CD4-positive, alpha-beta T cell (primary cell): Measurements from ENCODE around the gene METTL25B. TPM values are rescaled to one million over a fixed set of nuclear protein-coding genes. Genes with fewer than 3 reads are reported as not detected.

Experiments used
- ATAC-seq: fragments of 200-7000 bp; cut with Tn5 transposase; one replicate; pipeline ENCODE4 v1.10.0; 2022; ENCODE audit warnings: mild to moderate bottlenecking; ENCODE audit not compliant: poor library complexity
- CTCF ChIA-PET: fragments of 350-600 bp; sonication (Branson Sonifier 250); formaldehyde crosslinking; loops from one replicate; lab custom pipeline; 2021; ENCODE audit warnings: antibody characterized with exemption, inconsistent platforms; lab: Charles Lee
- POLR2A ChIA-PET: fragments of 350-600 bp; sonication (Branson Sonifier 250); formaldehyde crosslinking; loops from one replicate; lab custom pipeline; 2021; ENCODE audit warnings: antibody characterized with exemption, inconsistent platforms; lab: Charles Lee
- DNase-seq, 14 experiments: peaks; one replicate each; pipeline ENCODE4 v3.0.0-alpha.2; 2013 to 2020; ENCODE audit warnings: mixed read lengths in 2 of 14
- H3K27ac ChIP-seq, 2 donors: one replicate each; pipeline versions ENCODE4 v1.5.1 to v1.7.0; 2013; ENCODE audit warnings: low read length in 2 of 2, low read depth in 1 of 2, mild to moderate bottlenecking in 1 of 2
- H3K27me3 ChIP-seq, 2 experiments: 1 replicate in 1 of 2; 2 replicates in 1 of 2; pipeline versions ENCODE4 v1.6.1 to v1.7.0; 2013; ENCODE audit warnings: low read length in 2 of 2, control low read depth in 1 of 2, mild to moderate bottlenecking in 1 of 2, moderate library complexity in 1 of 2; ENCODE audit not compliant: insufficient read depth in 2 of 2, control insufficient read depth in 1 of 2
- H3K36me3 ChIP-seq: one replicate; pipeline ENCODE4 v1.6.1; 2013; ENCODE audit warnings: low read length, control low read depth; ENCODE audit not compliant: insufficient read depth
- H3K4me1 ChIP-seq: one replicate; pipeline ENCODE4 v1.6.1; 2013; ENCODE audit warnings: low read length, control low read depth; ENCODE audit not compliant: insufficient read depth
- H3K4me3 ChIP-seq: one replicate; pipeline ENCODE4 v1.5.1; 2013; ENCODE audit warnings: mild to moderate bottlenecking, low read length, moderate library complexity
- H3K9me3 ChIP-seq, 2 experiments: 1 replicate in 1 of 2; 2 replicates in 1 of 2; pipeline versions ENCODE4 v1.6.1 to v1.7.0; 2013; ENCODE audit warnings: low read length in 2 of 2, mild to moderate bottlenecking in 2 of 2, control low read depth in 1 of 2, moderate library complexity in 1 of 2; ENCODE audit not compliant: control insufficient read depth in 1 of 2, insufficient read depth in 1 of 2
- H3K27ac Mint-ChIP-seq: one replicate; pipeline ENCODE4 v1.8.0; 2020; ENCODE audit warnings: mixed read lengths
- H3K27me3 Mint-ChIP-seq: one replicate; pipeline ENCODE4 v1.8.0; 2021; ENCODE audit warnings: mixed read lengths
- H3K36me3 Mint-ChIP-seq: one replicate; pipeline ENCODE4 v1.8.0; 2021; ENCODE audit warnings: low read depth, mixed read lengths
- H3K4me1 Mint-ChIP-seq: one replicate; pipeline ENCODE4 v1.8.0; 2021; ENCODE audit warnings: low read depth, mixed read lengths
- H3K4me3 Mint-ChIP-seq: one replicate; pipeline ENCODE4 v1.8.0; 2020; ENCODE audit warnings: mild to moderate bottlenecking, mixed read lengths
- H3K9me3 Mint-ChIP-seq: one replicate; pipeline ENCODE4 v1.8.0; 2020; ENCODE audit warnings: mixed read lengths
- CTCF ChIP-seq: fragments of 200-600 bp; IDR thresholded peaks from one replicate; pipeline ENCODE4 v1.8.0; 2022; ENCODE audit warnings: antibody characterized with exemption, mild to moderate bottlenecking
- intact Hi-C, 2 experiments: fragments of 100-400 bp; cut with DNase I in 1 of 2; cut with micrococcal nuclease in 1 of 2; formaldehyde crosslinking; loops; one replicate each; pipeline versions ENCODE4 v1.15.1 to v1.9.0; 2023 to 2025; cut with DNase I, micrococcal nuclease
- total RNA-seq, 174 experiments: library from RNA in 2 of 174; stranded (reverse) in 2 of 174; gene quantifications; one replicate each; pipeline ENCODE4 v1.2.3 and lab custom pipeline; 2021 to 2026

The METTL25B gene
- total RNA-seq, 2 experiments from 2014 or later = 10.6 to 12.0 TPM

GRCh38 chr1:156740741-156741480 is 12.6 kb downstream of the METTL25B start, which contains the start of gene MRPL24:
MRPL24 (minus strand) TSS chr1:156741088; CDS start chr1:156738704, 2,384 bp downstream.
- Histone ChIP-seq H3K4me3 (peak within 1 kb of the TSS; percentile 74), H3K4me1 (peaks cover 27% of the 10 kb centered on the region), H3K36me3 (peaks cover 56% of the 10 kb centered on the region), H3K27me3 (no peaks in the 10 kb centered on the region), H3K27ac (peak within 1 kb of the TSS; percentile 82 to 86), H3K9me3 (peaks cover 0 to 3% of the 10 kb centered on the region in 2 experiments)
- ChIA-PET POLR2A (interaction anchor here (0.6 to 3.6 kb wide), 12 partner anchors 10 to 458 kb away, joined by 3 to 169 read pairs (median 5); partner anchors contain the start of genes CRABP2, HDGF, ISG20L2 and MEF2D), CTCF (interaction anchor here (0.9 to 6.3 kb wide), 7 partner anchors 10 to 119 kb away, joined by 4 to 62 read pairs (median 7); partner anchors contain the start of genes ISG20L2, METTL25B, NTRK1 and PRCC)
- TF ChIP-seq CTCF = no peak
- peaks cover 70% of the 10 kb centered on the region for H3K36me3 Mint-ChIP-seq
- peak within 1 kb of the TSS; percentile 94 for H3K4me3 Mint-ChIP-seq
- peak; percentile 89 for ATAC-seq
- H3K4me1 Mint-ChIP-seq = peaks cover 39% of the 10 kb centered on the region
- no peaks in the 10 kb centered on the region for H3K27me3 Mint-ChIP-seq
- peaks cover 2% of the 10 kb centered on the region for H3K9me3 Mint-ChIP-seq
- peak within 1 kb of the TSS; percentile 89 for H3K27ac Mint-ChIP-seq
- intact Hi-C loops = loop anchor here (1.0 to 10.0 kb wide), 7 partner anchors 10 to 689 kb away; partner anchors contain the start of genes HDGF (in 2 of the 2), LAMTOR2 (in 1 of the 2), PMF1 (in 1 of the 2) and PRCC (in 1 of the 2)
- DNase-seq = peak; percentile 92 to 100 (median 96)

GRCh38 chr1:156741481-156741983 is 13.3 kb downstream of the METTL25B start:
- ATAC-seq (no peak), DNase-seq (no peak)
- H3K4me3 Mint-ChIP-seq = peak overlapping the region; percentile 94
- H3K9me3 Mint-ChIP-seq = peaks cover 2% of the 10 kb centered on the region
- peaks cover 51% of the 10 kb centered on the region for H3K36me3 ChIP-seq
- CTCF ChIA-PET = interaction anchor here (0.9 to 6.3 kb wide), 8 partner anchors 10 to 119 kb away, joined by 3 to 62 read pairs (median 6); partner anchors contain the start of genes HDGF, ISG20L2, METTL25B and NTRK1
- peak overlapping the region; percentile 89 for H3K27ac Mint-ChIP-seq
- H3K36me3 Mint-ChIP-seq = peaks cover 72% of the 10 kb centered on the region
- H3K27me3 Mint-ChIP-seq = no peaks in the 10 kb centered on the region
- H3K27me3 ChIP-seq = no peaks in the 10 kb centered on the region
- H3K4me3 ChIP-seq = peak overlapping the region; percentile 33
- H3K4me1 Mint-ChIP-seq = peaks cover 46% of the 10 kb centered on the region
- POLR2A ChIA-PET = interaction anchor here (0.6 to 3.6 kb wide), 12 partner anchors 10 to 459 kb away, joined by 3 to 169 read pairs (median 5); partner anchors contain the start of genes CRABP2, HDGF, ISG20L2 and MEF2D
- no peak for TF ChIP-seq CTCF
- H3K4me1 ChIP-seq = peaks cover 34% of the 10 kb centered on the region
- peaks cover 0 to 3% of the 10 kb centered on the region in 2 experiments for H3K9me3 ChIP-seq
- intact Hi-C loops = loop anchor here (1.0 to 10.0 kb wide), 6 partner anchors 10 to 689 kb away; partner anchors contain the start of genes HDGF (in 2 of the 2), LAMTOR2 (in 1 of the 2), PMF1 (in 1 of the 2) and PRCC (in 1 of the 2)
- H3K27ac ChIP-seq = peak overlapping the region; percentile 70 to 75

- intact Hi-C loops = loop anchor here in 1 of 2 experiments (5.0 to 10.0 kb wide), 3 partner anchors 460 to 690 kb away; partner anchors contain the start of genes LAMTOR2, PMF1, SMG5 and TMEM79
- H3K4me1 Mint-ChIP-seq = peaks cover 49% of the 10 kb centered on the region
These were observed 13.7 kb downstream of the METTL25B start for GRCh38 chr1:156742017-156742416.

More at GRCh38 chr1:156742017-156742416, 13.7 kb downstream of the METTL25B start:
- no peaks in the 10 kb centered on the region for H3K27me3 ChIP-seq
- Mint-ChIP-seq H3K27me3 (no peaks in the 10 kb centered on the region), H3K9me3 (peaks cover 2% of the 10 kb centered on the region), H3K4me3 (peak overlapping the region; percentile 94), H3K36me3 (peaks cover 70% of the 10 kb centered on the region), H3K27ac (peak overlapping the region; percentile 89)
- H3K4me3 ChIP-seq = no peak overlapping the region
- H3K4me1 ChIP-seq = peaks cover 38% of the 10 kb centered on the region
- POLR2A ChIA-PET = interaction anchor here (1.5 to 3.6 kb wide), 5 partner anchors 9 to 36 kb away, joined by 5 to 169 read pairs (median 74); partner anchors contain the start of genes CRABP2, HDGF, ISG20L2 and METTL25B
- peaks cover 0 to 3% of the 10 kb centered on the region in 2 experiments for H3K9me3 ChIP-seq
- CTCF ChIA-PET = interaction anchor here (0.9 to 6.3 kb wide), 2 partner anchors 10 to 15 kb away, joined by 3 to 62 read pairs; partner anchors contain the start of genes HDGF, ISG20L2 and METTL25B
- H3K36me3 ChIP-seq = peaks cover 46% of the 10 kb centered on the region
- peak overlapping the region; percentile 70 to 75 for H3K27ac ChIP-seq
- TF ChIP-seq CTCF = no peak
- ATAC-seq (no peak), DNase-seq (no peak)
